RWPE2 (cell line): ENCODE data around the gene SLC16A5.

Experiments
- ATAC-seq: fragments of 200-7000 bp; cut with Tn5 transposase; 3 replicates; pipeline ENCODE4 v1.9.1; 2021; ENCODE audit warnings: low read depth
- DNase-seq: peaks from one replicate; pipeline ENCODE4 v3.0.0-alpha.2; 2020; ENCODE audit warnings: low spot score
- H3K27ac ChIP-seq: fragments of 450-650 bp; 2 replicates; pipeline ENCODE4 v1.5.1; 2017; ENCODE audit warnings: mild to moderate bottlenecking; ENCODE audit not compliant: poor library complexity, severe bottlenecking
- H3K27me3 ChIP-seq: fragments of 250-450 bp; sonication (Bioruptor Pico); 2 replicates; pipeline ENCODE4 v1.5.1; 2021; ENCODE audit warnings: mild to moderate bottlenecking, moderate library complexity; ENCODE audit not compliant: insufficient read depth, poor library complexity, severe bottlenecking
- H3K36me3 ChIP-seq: fragments of 250-450 bp; sonication (Bioruptor Pico); 2 replicates; pipeline ENCODE4 v1.5.1; 2020; ENCODE audit warnings: low read depth, mild to moderate bottlenecking, moderate library complexity
- H3K4me1 ChIP-seq: fragments of 250-450 bp; sonication (Bioruptor Pico); 2 replicates; pipeline ENCODE4 v1.5.1; 2021; ENCODE audit warnings: mild to moderate bottlenecking, moderate library complexity; ENCODE audit not compliant: insufficient read depth, poor library complexity, severe bottlenecking
- H3K4me3 ChIP-seq: fragments of 250-450 bp; sonication (Bioruptor Pico); 2 replicates; pipeline ENCODE4 v1.5.1; 2021; ENCODE audit warnings: mild to moderate bottlenecking, moderate library complexity; ENCODE audit not compliant: severe bottlenecking
- H3K9me3 ChIP-seq: fragments of 250-450 bp; sonication (Bioruptor Pico); 2 replicates; pipeline ENCODE4 v1.5.1; 2021; ENCODE audit warnings: mild to moderate bottlenecking, moderate library complexity; ENCODE audit not compliant: severe bottlenecking
- TF ChIP-seq, protein P1 (sequence below): fragments of 450-650 bp; IDR thresholded peaks from one replicate; pipeline ENCODE4 v1.5.1; 2017; ENCODE audit warnings: mild to moderate bottlenecking, moderate library complexity; ENCODE audit not compliant: poor library complexity, severe bottlenecking

SLC16A5 gene

DNA sequence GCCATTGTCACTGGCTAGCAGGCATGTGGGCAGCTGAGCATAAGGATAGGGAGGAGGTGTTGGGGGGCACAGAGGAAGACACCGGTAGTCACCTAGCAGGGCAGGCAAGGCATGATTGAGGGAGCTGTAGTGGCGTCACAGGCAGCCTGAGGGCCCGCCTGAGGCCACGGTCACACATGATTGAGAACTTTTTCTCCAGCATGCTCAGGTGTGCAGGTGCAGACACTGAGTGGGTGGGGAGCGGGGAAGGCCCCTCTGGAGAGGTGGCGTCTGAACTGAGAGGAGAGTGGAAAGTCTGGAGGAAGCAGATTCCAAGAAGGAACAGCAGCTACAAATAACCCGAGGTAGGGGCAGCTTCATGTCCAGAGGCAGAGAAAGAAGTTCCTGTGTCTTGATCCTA is 11.1 kb downstream of the SLC16A5 start:
- H3K9me3 ChIP-seq: no peaks in the 10 kb centered on the region
- H3K4me3 ChIP-seq: no peak overlapping the region
- peaks cover 17% of the 10 kb centered on the region for H3K36me3 ChIP-seq
- ATAC-seq (no peak), DNase-seq (no peak)
- H3K4me1 ChIP-seq: peaks cover 12% of the 10 kb centered on the region
- no peaks in the 10 kb centered on the region for H3K27me3 ChIP-seq
- no peak overlapping the region for H3K27ac ChIP-seq
- TF ChIP-seq, protein P1, sequence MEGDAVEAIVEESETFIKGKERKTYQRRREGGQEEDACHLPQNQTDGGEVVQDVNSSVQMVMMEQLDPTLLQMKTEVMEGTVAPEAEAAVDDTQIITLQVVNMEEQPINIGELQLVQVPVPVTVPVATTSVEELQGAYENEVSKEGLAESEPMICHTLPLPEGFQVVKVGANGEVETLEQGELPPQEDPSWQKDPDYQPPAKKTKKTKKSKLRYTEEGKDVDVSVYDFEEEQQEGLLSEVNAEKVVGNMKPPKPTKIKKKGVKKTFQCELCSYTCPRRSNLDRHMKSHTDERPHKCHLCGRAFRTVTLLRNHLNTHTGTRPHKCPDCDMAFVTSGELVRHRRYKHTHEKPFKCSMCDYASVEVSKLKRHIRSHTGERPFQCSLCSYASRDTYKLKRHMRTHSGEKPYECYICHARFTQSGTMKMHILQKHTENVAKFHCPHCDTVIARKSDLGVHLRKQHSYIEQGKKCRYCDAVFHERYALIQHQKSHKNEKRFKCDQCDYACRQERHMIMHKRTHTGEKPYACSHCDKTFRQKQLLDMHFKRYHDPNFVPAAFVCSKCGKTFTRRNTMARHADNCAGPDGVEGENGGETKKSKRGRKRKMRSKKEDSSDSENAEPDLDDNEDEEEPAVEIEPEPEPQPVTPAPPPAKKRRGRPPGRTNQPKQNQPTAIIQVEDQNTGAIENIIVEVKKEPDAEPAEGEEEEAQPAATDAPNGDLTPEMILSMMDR: no peak

DNA sequence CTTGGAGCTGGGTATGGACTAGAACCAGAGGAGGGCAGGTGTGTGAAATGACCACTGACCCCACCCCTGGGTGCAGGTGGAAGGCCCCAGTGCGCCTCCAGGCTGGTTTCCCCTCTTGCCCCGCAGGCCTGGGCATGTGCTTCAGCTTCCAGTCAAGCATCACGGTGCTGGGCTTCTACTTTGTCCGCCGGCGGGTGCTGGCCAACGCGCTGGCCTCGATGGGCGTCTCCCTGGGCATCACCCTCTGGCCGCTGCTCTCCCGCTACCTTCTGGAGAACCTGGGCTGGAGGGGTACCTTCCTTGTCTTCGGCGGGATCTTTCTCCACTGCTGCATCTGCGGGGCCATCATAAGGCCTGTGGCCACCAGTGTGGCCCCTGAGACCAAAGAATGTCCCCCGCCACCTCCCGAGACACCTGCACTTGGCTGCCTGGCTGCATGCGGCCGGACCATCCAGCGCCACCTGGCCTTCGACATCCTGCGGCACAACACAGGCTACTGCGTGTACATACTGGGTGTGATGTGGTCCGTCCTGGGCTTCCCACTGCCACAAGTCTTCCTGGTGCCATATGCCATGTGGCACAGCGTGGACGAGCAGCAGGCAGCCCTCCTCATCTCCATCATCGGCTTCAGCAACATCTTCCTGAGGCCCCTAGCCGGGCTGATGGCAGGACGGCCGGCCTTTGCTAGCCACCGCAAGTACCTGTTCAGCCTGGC is 12.3 kb downstream of the SLC16A5 start:
- no peaks in the 10 kb centered on the region for H3K9me3 ChIP-seq
- ATAC-seq (no peak), DNase-seq (no peak)
- peaks cover 17% of the 10 kb centered on the region for H3K36me3 ChIP-seq
- H3K4me3 ChIP-seq: no peak overlapping the region
- peaks cover 12% of the 10 kb centered on the region for H3K4me1 ChIP-seq
- H3K27me3 ChIP-seq: no peaks in the 10 kb centered on the region
- H3K27ac ChIP-seq: no peak overlapping the region
- TF ChIP-seq, protein P1: no peak

DNA sequence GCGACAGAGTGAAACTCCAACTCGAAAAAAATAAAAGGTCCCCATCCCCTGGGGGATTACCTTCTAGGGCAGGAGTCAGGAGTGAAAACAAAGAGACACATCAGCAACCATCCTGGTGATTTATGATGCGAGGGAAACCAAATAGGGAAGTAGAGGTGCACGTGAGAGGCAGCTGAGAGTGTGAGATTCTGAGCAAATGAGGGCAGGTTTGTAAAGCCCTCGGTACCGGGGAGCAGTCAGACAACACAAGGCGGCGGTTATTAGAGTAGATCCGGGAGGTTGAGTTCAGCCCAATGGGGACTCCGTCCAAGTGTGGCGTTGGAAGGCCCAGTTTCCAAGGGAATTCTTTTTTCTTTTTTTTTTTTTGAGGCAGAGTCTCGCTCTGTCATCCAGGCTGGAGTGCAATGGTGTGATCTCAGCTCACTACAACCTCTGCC is 14.6 kb downstream of the SLC16A5 start:
- Histone ChIP-seq H3K4me3 (no peak overlapping the region), H3K9me3 (no peaks in the 10 kb centered on the region), H3K27ac (no peak overlapping the region), H3K27me3 (no peaks in the 10 kb centered on the region), H3K4me1 (no peaks in the 10 kb centered on the region), H3K36me3 (peaks cover 17% of the 10 kb centered on the region)
- TF ChIP-seq, protein P1: no peak
- DNase-seq (no peak), ATAC-seq (no peak)

DNA sequence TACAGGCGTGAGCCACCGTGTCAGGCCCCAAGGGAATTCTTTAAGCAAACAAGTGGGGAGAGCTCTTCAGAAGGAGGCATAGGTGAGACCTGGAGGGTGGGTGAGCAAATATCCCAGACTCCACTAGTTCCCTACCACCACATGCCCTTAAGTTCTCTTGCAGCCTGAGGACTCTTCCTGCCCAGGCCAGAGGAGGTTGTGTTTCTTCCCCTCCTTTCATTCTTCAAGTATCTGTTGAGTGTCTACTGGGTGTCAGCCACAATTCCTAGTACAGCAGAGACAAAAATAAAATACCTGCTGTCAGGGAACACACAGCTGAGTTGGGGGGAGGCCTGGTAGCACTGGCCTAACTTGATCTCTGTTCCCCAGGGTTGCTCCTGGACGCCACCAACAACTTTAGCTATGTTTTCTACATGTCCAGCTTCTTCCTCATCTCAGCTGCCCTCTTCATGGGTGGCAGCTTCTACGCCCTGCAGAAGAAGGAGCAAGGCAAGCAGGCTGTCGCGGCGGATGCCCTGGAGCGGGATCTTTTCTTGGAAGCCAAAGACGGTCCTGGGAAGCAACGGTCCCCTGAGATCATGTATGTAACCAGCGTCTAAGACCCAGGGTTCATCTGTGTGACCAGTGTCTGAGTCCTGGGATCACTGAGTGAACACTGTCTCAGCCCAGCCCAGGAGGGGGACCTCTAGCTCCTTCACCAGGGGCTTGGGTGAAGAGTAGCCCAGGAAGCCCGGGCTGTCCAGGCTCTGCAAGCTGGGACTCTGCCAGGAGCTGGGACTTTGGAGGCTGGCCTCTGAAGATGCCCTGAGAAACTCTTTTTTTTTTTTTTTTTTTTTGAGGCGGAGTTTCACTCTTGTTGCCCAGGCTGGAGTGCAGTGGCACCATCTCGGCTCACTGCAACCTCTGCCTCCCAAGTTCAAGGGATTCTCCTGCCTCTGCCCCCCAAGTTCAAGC is 16.1 kb downstream of the SLC16A5 start:
- DNase-seq (no peak), ATAC-seq (no peak)
- Histone ChIP-seq H3K36me3 (peaks cover 13% of the 10 kb centered on the region), H3K4me1 (no peaks in the 10 kb centered on the region), H3K4me3 (no peak overlapping the region), H3K27me3 (no peaks in the 10 kb centered on the region), H3K27ac (no peak overlapping the region), H3K9me3 (no peaks in the 10 kb centered on the region)
- TF ChIP-seq, protein P1: no peak
